Tibial artery (tissue), 4 donors: ENCODE measurements around the gene DLGAP1.

Source experiments
- DNase-seq, 2 donors: peaks; one replicate each; pipeline ENCODE4 v3.0.0-alpha.2; 2019
- H3K27ac ChIP-seq, 2 donors: fragments of 200-600 bp; sonication (generic) in 1 of 2; 1 replicate in 1 of 2; 2 replicates in 1 of 2; pipeline ENCODE4 v1.5.1; 2018 to 2019; ENCODE audit warnings: mild to moderate bottlenecking in 1 of 2
- H3K27me3 ChIP-seq, 2 donors: fragments of 200-600 bp; sonication (generic) in 1 of 2; one replicate each; pipeline versions ENCODE4 v1.5.1 to v1.6.0; 2016 to 2019
- H3K36me3 ChIP-seq, 3 donors: fragments of 200-600 bp; sonication (generic) in 2 of 3; one replicate each; pipeline ENCODE4 v1.5.1; 2016 to 2019; ENCODE audit warnings: mild to moderate bottlenecking in 2 of 3
- H3K4me1 ChIP-seq, 4 donors: fragments of 200-600 bp; sonication (generic) in 2 of 4; 1 replicate in 3 of 4; 2 replicates in 1 of 4; pipeline ENCODE4 v1.5.1; 2016 to 2019
- H3K4me3 ChIP-seq, 2 donors: fragments of 200-600 bp; sonication (generic) in 1 of 2; 1 replicate in 1 of 2; 2 replicates in 1 of 2; pipeline ENCODE4 v1.5.1; 2018 to 2019; ENCODE audit warnings: mild to moderate bottlenecking in 2 of 2
- H3K9me3 ChIP-seq, 3 donors: fragments of 200-600 bp; sonication (generic) in 1 of 3; one replicate each; pipeline ENCODE4 v1.5.1; 2016 to 2019
- intact Hi-C: fragments of 100-400 bp; cut with DNase I; formaldehyde crosslinking; loops from one replicate; pipeline ENCODE4 v1.15.0; 2023; ENCODE audit warnings: low total_unique reads
- TF ChIP-seq, protein P1 (sequence below), 2 experiments: fragments of 200-600 bp in 1 of 2; fragments of 450-650 bp in 1 of 2; IDR thresholded peaks; one replicate each; pipeline ENCODE4 v1.5.1; 2017 to 2019; ENCODE audit warnings: antibody characterized with exemption in 2 of 2, mild to moderate bottlenecking in 1 of 2, moderate library complexity in 1 of 2

The DLGAP1 gene

DNA sequence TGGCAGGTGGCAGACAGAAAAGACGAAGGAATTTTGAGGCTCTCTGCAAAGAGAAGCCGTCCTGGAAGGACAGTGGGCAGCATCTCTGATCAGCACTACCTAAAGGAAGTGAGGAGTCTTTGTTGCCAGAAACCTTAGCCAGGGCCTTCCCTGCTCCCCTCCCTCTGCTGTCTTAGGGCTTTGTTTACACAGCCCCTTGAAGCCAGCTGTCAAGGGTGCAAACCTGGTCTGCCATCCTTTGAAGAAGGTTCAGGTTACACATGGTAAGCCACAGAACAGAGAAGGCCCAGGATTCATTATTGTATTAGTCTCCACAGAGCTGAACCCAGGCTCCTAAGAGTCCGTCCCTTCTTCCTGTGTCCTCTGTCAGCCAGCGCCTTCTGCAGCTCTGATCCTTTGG, 648.5 kb downstream of the DLGAP1 start:
- H3K4me3 ChIP-seq = no peak overlapping the region
- H3K4me1 ChIP-seq = no peaks in the 10 kb centered on the region
- no peaks in the 10 kb centered on the region for H3K36me3 ChIP-seq
- intact Hi-C loops = no loop called here
- no peak overlapping the region for H3K27ac ChIP-seq
- no peak for DNase-seq
- TF ChIP-seq, protein P1, sequence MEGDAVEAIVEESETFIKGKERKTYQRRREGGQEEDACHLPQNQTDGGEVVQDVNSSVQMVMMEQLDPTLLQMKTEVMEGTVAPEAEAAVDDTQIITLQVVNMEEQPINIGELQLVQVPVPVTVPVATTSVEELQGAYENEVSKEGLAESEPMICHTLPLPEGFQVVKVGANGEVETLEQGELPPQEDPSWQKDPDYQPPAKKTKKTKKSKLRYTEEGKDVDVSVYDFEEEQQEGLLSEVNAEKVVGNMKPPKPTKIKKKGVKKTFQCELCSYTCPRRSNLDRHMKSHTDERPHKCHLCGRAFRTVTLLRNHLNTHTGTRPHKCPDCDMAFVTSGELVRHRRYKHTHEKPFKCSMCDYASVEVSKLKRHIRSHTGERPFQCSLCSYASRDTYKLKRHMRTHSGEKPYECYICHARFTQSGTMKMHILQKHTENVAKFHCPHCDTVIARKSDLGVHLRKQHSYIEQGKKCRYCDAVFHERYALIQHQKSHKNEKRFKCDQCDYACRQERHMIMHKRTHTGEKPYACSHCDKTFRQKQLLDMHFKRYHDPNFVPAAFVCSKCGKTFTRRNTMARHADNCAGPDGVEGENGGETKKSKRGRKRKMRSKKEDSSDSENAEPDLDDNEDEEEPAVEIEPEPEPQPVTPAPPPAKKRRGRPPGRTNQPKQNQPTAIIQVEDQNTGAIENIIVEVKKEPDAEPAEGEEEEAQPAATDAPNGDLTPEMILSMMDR (IDR thresholded peaks at IDR 0.05) = no peak
- H3K27me3 ChIP-seq = no peaks in the 10 kb centered on the region
- H3K9me3 ChIP-seq = no peaks in the 10 kb centered on the region

DNA sequence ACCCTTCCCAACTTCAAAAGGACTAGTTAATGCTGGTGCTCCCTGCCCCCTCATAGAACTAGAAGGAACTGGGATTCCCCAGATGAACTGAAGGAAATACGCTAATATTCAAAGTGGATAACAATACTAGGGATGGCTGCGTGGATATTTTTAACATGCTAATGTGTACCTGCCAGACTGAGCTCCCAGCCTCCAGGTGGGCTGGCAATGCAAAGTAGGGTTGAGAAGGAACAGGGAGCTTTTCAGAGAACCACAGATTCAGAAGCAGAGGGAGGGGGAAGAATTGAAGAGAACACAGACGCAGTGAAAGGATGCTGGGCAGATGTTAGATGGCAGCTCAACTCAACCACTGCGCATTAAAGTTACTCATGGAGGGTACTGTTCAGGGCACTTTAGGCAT, 650.8 kb downstream of the DLGAP1 start:
- Histone ChIP-seq H3K4me3 (no peak overlapping the region), H3K27ac (no peak overlapping the region), H3K27me3 (no peaks in the 10 kb centered on the region), H3K36me3 (no peaks in the 10 kb centered on the region), H3K9me3 (no peaks in the 10 kb centered on the region), H3K4me1 (no peaks in the 10 kb centered on the region)
- no peak for DNase-seq
- intact Hi-C loops = no loop called here
- TF ChIP-seq, protein P1 (IDR thresholded peaks at IDR 0.05) = no peak

DNA sequence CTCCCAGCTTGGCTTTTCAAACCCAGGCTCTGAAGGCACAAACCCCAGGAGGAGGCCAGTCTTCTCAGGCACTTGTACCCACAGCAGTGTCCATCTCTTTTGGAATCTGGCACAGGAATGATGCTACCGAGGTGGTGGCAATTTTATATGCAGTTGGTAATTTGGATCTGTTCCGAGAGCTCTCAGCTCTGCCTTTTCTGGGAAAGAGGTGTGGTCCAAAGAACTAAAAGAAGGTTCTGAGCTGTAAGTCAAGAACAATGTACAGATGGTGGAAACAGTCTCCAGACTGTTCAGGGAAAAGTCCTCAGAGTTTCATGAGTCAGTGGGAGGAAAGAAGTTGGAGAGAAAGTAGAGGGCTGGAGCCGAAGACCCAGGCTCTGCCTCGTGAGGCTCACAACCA, 651.8 kb downstream of the DLGAP1 start:
- Histone ChIP-seq H3K9me3 (no peaks in the 10 kb centered on the region), H3K4me1 (no peaks in the 10 kb centered on the region), H3K27me3 (no peaks in the 10 kb centered on the region), H3K27ac (no peak overlapping the region), H3K4me3 (no peak overlapping the region), H3K36me3 (no peaks in the 10 kb centered on the region)
- no peak for DNase-seq
- TF ChIP-seq, protein P1 (IDR thresholded peaks at IDR 0.05) = no peak
- intact Hi-C loops = no loop called here

DNA sequence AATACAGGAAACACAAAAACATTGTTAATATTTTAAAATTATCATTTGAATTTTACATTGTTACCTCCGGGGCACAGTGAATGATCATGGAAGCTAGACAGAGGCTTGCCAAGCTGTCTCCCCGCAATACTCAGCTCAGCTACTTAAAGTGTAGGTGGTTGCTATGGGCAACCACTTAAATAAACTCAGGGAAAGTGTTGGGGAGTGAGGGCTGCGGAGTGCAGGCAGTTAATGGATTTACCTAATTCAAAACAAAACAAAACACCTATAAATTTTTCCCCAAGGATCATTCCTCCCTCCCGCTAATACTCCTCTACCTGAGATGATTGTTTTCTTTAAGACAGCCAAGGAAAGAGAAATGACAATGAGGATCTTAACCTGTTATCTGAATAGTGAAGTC, 655.6 kb downstream of the DLGAP1 start:
- no peaks in the 10 kb centered on the region for H3K9me3 ChIP-seq
- DNase-seq = no peak
- H3K36me3 ChIP-seq = no peaks in the 10 kb centered on the region
- TF ChIP-seq, protein P1 (IDR thresholded peaks at IDR 0.05) = no peak
- H3K4me3 ChIP-seq = no peak overlapping the region
- no peaks in the 10 kb centered on the region for H3K27me3 ChIP-seq
- intact Hi-C loops = no loop called here
- no peaks in the 10 kb centered on the region for H3K4me1 ChIP-seq
- no peak overlapping the region for H3K27ac ChIP-seq

DNA sequence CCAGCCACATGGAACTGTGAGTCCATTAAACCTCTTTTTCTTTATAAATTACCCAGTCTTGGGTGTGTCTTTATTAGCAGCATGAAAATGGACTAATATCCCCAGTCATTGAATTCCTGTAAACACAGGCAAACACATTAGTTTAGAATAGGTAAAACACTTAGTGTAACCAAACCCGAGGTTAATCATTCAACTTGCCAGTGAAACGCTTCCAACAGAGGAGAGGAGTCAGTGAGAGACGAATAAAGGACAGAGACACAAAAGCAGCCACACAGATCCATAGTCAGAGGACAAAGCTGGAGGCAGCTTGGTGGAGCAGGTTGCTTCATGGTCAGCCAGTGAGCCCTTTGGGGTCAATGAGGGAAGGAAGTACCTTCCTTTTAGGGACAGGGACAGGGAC, 657.1 kb downstream of the DLGAP1 start:
- no peak overlapping the region for H3K4me3 ChIP-seq
- H3K4me1 ChIP-seq = no peaks in the 10 kb centered on the region
- DNase-seq = no peak
- H3K9me3 ChIP-seq = no peaks in the 10 kb centered on the region
- intact Hi-C loops = no loop called here
- no peak overlapping the region for H3K27ac ChIP-seq
- TF ChIP-seq, protein P1 (IDR thresholded peaks at IDR 0.05) = no peak
- H3K27me3 ChIP-seq = no peaks in the 10 kb centered on the region
- H3K36me3 ChIP-seq = no peaks in the 10 kb centered on the region

DNA sequence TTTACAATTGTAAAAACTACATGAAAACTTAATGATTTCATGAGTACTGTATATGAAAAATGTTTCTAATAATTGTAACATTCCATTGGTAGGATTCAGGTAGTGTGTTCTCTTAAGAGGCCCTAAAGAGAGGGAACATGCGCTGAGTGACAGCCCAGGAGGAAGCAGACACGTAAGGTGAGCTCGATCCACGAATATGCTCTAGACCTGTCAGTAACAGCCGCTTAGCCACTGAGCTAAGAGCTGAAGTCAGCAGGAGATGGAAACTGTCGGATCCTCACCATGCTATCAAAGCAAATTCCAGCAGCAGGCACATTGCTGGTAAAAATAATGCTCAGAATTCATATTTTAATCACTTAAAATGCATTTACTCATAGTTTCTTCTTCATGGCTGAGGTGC, 658.7 kb downstream of the DLGAP1 start:
- Histone ChIP-seq H3K27me3 (no peaks in the 10 kb centered on the region), H3K27ac (no peak overlapping the region), H3K4me1 (no peaks in the 10 kb centered on the region), H3K36me3 (no peaks in the 10 kb centered on the region), H3K9me3 (no peaks in the 10 kb centered on the region), H3K4me3 (no peak overlapping the region)
- TF ChIP-seq, protein P1 (IDR thresholded peaks at IDR 0.05) = no peak
- DNase-seq = no peak
- intact Hi-C loops = no loop called here
